HG03097 (cell line): ENCODE measurements around the gene INTS2.
"Not testable (repeated sequence)": the region's sequence is repeated elsewhere in the genome, so short reads cannot be mapped to it uniquely, and the experiment has no call there.

Experiments
- ATAC-seq: cut with Tn5 transposase; IDR thresholded peaks from one replicate; pipeline ENCODE4 v1.9.1; 2021; ENCODE audit not compliant: unreplicated experiment, low FRiP score

INTS2 gene

GRCh38 chr17:61825448-61826137 lies 102.2 kb downstream of the INTS2 start:
- no peak for ATAC-seq

- no peak for ATAC-seq
These were observed 105.2 kb downstream of the INTS2 start for GRCh38 chr17:61822326-61823285.

GRCh38 chr17:61821655-61822054 lies 106.1 kb downstream of the INTS2 start:
- no peak for ATAC-seq

- ATAC-seq: not testable (repeated sequence)
These were observed 108.5 kb downstream of the INTS2 start for GRCh38 chr17:61819265-61819664.

- ATAC-seq: no peak
These were observed 109.6 kb downstream of the INTS2 start for GRCh38 chr17:61818225-61818624.

GRCh38 chr17:61817452-61817851 lies 110.3 kb downstream of the INTS2 start:
- ATAC-seq: no peak

GRCh38 chr17:61816538-61816937 lies 111.2 kb downstream of the INTS2 start:
- no peak for ATAC-seq

- ATAC-seq: no peak
These were observed 111.8 kb downstream of the INTS2 start for GRCh38 chr17:61815863-61816503.
